Stimulated activated CD4-positive, alpha-beta T cell treated with anti-CD3 and anti-CD28 coated beads, Interleukin-4, amount 100 ng/mL, for 24 hours (primary cell): ENCODE results near the gene ALS2.
"Not testable (repeated sequence)": the region's sequence is repeated elsewhere in the genome, so short reads cannot be mapped to it uniquely, and the experiment has no call there.

Experiments used
- DNase-seq: peaks from one replicate; pipeline ENCODE4 v3.0.0-alpha.2; 2020

The ALS2 gene

DNA sequence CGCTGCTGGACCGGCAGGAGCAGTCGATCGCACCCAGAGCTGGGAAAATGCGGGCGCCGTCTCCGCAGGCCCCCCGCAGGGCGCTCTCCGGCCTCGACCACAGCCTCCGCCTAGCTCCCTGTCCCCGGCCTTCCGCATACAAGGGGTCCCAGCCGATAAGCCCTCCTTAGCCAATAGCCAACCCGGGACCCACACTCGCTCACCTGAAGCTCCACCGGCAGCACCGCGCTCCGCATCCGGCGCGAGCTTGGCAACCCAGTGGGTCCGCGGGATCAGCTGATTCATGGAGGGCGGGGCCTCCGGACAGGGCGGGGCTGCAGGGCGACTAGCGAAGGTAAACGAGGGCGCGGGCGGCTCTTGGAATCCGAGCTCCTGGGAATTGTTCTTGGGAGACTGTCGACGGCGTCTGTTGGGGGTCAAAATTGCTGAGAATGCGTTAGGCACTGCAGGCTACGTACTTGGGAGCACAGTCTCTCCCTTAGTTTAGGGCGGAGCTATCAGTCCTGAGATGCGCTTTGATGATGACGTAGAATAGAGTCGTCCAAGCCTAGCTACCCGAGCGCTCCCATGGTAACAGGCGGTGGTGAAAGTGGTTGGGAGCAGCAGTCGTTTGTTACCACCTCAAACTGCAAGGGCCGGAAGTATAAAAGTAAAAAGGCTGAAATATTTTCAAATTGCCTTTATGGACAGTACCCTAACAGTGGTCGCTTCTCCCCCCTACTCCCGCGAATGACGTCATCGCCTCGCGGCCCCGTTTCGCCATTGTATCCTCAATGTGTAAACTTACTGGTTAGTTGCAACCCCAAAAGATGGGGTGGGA, at the start of gene ALS2:
TSS of gene ALS2 (minus strand) at position 260 of the 820 bp plus-strand sequence. CDS start 12,048 bp downstream, outside the sequence.
- DNase-seq, result peak; percentile 93

DNA sequence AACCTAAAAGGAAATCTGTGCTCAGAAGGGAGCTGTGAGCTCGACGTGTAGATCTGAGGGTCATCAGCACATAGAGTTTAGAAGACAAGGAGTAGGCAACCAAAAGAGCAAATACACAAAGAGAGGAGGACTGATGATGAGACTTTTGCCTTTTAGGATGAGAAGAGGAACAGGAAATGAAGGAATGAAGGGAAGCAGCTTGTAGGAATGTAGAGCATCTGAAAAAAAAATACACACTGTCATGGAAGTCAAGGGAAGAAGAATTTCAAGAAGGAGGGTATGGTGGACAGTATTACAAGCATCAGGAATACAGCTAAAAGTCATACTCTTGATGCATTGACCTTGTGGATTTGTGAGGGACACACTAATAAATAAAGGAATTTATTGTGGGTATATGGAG, 47.5 kb upstream of the ALS2 start:
- no peak for DNase-seq

DNA sequence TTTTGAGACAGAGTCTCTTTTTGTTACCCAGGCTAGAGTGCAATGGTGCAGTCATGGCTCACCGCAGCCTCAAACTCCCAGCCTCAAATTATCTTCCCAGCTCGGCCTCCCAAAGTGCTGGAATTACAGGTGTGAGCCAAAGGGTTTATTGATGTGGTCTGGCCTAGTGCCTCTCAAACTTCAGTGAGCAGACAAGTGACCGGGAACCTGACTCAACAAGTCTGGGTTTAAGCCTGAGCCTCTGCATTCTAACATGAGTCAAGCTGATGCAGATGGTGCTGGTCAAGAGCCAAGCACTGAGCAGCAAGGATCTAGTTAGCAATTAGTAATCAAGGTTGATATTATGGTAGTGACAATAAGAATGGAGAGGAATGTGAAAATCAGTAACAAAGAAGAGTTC, 46.9 kb upstream of the ALS2 start:
- DNase-seq, result no peak

DNA sequence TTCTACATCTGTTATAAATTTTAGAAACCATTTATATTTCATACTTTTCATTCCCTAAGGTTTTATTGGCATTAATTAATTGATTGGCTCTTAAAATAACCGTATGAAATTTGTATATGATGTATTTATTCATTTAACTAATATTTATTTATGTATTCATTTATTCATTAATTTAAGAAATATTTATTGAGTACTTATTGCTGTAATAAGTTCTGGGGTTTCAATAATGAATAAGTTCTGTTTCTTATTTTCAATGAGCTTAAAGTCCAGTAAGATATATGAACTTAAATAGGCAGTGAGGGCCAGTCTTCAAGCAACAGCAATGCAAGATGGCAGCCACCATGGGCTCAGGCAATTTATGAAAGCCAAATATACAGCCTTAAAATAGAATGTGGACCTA, 43.5 kb upstream of the ALS2 start:
- DNase-seq, result no peak

DNA sequence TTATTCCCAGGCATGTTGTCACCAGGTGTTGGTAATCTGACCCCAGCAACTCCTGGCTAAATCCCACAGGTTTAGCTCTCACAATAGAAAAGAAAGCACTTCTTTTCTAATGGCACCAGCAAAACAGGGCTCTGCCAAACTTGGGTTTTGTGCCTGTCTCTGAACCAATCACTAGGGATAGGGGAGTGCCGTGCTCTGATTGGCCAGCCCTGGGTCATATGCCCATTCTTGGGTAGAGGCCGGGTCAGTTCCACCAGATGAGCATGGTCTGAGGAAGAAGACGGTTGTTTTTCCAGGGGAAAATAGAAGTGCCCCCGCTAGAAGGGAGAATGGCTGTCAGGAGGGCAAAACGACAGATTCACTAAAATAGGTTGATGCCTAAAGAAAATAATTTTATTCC, 40.3 kb upstream of the ALS2 start:
- no peak for DNase-seq

DNA sequence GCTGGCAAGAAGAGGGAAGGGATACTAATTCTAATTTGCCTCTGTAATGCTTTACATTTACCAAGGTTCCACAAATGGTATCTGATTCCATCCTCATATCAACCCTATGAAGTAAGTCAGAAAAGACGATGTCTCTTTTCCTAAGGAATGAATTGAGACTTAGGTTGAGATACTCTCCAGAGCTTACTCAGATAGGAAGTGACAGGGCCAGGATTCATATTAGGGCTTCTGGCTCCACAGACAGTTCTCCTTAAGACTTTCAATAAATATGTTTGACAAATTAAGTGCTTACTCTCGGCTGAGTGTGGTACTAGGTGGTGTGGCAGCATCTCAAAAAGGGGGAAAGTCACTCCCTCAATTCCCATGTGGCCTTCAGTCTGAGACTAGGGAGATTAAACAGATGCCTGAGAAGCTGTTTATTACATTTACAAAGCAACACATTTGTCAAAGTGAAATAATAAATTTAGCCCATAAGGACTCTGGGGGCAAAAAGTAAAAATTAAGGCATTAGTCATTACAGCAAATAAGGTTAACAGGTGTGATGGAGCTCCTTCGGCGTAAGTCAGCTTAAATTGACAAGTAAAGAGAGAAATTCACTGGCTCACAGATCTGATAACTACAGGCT, 39.8 kb upstream of the ALS2 start:
- DNase-seq, result no peak

DNA sequence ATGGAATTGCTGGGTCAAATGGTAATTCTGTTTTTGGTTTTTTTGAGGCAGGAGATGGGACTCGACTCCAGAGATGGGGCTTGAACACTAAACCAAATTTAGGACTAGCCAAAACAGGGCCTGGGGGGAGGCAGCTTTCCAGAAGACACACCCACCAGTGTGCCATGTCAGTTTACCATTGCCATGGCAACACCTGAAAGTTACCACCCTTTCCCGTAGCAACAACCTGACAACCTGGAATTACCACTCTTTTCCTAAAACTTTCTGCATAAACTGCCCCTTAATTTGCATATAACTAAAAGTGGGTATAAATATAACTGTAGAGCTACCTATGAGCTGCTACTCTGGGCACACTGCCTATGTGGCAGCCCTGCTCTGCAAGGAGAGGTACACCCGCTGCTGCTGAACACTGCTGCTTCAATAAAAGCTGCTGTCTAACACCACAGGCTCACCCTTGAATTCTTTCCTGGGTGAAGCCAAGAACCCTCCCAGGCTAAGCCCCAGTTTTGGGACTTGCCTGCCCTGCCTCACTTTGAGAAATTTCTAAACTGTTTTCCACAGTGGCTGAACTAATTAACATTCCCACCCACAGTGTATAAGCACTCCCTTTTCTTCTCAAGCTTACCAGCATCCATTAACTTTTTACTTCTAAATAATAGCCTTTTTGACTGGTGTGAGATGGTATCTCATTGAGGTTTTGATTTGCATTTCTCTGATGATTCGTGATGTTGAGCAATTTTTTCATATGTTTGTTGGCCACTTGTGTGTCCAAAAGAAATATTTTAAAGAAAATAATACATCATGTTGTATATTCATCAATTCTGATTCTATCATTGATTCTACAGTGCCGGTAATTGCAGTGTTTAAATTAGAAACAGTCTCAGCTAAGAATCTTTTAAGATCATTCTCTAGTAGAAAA, 36.2 kb upstream of the ALS2 start:
- DNase-seq, result no peak

DNA sequence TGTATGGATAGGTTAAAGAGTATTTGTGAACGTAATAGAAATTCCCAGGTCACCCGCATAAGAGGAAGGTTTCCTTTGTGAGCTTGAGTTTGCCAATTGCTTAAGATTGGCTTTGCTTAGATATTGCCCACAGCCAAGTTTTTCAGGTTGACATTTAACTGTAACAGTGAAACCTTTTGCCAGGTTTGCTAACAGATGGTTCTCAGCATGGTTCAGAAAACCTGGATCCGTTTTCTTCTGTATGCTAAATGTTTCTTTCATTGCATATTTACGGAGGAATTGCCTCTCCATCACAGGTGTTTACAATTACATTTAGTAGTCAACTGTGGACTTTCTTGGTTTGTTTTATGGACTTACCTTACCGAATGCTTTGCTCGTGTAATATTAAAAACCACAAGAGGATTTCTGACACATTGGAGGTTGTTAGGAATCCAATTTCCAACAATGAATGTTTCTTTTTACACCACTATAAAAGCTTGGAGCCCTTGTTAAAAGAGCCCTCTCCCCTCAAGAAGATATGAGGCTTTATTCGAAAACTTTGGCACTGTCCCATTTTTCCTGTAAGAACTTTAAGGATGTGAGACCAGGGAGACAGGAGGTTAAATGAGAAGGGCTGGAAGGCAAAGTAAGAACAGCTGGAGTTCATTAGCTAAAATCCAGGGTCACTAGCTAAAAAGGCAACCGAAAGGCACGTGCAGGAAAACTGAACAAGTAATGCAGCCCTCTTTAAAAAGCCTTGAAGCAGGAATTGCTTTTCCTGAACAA, 33.4 kb upstream of the ALS2 start:
- no peak for DNase-seq

DNA sequence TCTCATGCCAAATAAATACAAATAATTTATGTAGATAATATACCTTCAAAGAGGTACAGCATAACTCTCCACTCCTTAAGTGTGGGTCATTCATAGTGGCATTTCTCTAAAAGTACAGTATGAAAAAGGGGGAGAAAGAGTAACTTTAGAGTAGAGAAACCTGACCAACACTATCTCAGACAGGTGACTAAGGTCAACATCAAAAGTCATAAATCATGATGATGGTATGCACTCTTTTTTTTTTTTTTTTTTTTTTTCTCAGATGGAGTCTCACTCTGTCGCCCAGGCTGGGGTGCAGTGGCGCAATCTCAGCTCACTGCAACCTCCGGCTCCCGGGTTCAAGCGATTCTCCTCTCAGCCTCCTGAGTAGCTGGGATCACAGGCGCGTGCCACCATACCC, 29.9 kb upstream of the ALS2 start:
- not testable (repeated sequence) for DNase-seq

DNA sequence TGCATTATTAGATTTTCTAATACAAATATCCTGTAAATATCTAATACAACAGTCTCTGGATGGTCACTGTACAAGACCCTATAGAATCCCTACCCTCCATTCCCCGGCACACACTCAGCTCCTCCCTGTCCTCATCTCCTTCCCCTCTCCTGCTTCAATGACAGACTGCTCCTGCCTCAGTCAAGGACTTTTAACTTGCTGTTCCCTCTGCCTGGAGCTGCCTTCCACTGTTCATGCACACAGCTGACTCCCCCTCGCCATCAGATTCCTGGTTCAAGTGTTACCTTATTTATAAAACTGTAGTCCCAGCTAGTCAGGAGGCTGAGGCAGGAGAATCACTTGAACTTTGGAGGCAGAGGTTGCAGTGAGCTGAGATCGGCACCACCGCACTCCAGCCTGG, 28.9 kb upstream of the ALS2 start:
- no peak for DNase-seq

DNA sequence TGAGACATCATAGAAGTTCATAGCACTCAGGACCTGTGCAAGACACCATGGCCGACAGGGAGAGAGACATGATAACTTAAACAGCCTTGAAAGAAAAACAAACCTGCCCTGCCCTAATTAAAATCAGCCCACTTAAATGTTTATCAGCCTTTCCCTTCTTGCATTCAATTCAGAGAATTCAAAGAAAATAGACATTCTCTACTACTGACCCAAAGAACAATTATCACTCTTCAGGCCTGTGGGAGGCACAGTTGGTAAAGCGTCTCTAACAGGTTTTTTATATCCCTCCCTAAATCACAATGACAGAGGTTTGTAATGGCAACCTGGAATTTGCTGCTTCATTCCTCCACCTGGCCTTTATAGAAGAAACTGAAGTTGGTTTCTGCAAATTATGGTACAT, 27.3 kb upstream of the ALS2 start:
- no peak for DNase-seq

DNA sequence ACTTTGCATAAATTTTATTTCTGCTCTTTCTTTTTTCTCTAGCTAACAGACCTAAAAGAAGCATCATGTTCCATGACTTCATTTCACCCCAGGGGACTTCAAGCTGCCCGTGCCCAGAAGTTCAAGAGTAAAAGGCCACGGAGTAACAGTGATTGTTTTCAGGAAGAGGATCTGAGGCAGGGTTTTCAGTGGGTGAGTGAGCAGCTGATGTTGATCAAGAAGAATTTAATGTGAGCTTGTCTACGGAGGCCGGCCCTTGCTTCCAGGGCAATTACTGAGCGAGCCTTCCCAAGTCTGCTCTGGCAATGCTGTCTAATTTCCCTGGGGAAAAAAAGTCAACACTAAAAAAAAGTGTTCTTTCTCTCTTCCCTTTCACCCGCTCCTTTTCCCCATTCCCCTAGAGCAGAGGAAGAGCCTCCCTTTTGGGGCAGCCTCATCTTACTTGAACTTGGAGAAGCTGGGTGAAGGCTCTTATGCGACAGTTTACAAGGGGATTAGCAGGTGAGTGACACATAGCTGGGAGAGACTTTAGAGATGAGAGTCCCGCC, 26.8 kb upstream of the ALS2 start:
- no peak for DNase-seq

DNA sequence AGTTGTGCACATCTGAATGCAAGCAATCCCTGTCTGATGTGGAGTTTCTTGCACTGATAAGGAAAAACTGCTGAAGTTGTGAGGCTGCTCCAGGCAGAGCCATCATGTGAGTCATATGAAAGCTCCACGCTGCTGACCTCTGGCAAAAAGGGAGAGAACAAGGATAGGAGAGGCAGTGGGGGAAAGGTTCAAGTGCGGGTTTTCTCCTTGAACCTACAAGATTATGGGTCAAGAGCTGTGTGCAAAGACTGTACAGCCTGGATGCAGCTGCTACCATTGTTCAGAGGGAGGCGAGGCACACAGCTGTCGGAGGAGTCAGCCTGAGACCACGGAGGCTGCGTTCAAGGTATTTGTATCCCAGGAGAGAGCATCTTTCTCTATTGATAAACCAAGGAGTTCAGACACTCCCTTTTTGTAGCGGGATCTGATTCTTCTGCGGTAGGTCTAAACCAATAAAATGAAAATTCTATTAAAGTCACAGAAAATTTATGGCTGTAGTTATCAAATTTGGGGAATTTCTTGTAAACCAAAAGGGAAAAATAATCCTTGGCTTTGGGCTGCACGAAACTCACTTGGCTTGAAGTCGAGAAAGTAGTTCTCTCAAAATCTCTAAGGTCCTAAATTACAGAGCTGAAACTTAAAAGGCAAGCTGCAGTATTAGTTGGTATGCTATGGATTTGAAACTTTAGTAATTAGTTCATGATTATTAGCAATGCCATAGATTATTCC, 25.9 kb upstream of the ALS2 start, which contains the start of gene CDK15:
TSS of gene CDK15 (plus strand) at position 96 of the 729 bp plus-strand sequence. CDS start at position 224, 128 bp downstream.
- no peak for DNase-seq

DNA sequence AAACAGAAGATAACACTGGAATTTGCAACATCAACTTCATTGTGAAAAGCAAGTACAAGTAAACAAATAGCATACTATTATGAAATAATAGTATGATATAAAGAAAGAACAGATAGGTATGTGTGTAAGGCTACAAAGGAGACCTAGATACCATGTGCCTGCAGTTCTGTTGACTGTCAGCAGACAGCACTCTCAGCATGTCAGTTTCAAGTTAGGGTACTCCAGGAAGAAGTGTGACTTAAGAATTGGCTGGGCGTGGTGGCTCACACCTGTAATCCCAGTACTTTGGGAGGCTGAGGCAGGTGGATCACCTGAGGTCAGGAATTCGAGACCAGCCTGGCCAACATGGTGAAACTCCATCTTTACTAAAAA, 18.2 kb upstream of the ALS2 start:
- not testable (repeated sequence) for DNase-seq

DNA sequence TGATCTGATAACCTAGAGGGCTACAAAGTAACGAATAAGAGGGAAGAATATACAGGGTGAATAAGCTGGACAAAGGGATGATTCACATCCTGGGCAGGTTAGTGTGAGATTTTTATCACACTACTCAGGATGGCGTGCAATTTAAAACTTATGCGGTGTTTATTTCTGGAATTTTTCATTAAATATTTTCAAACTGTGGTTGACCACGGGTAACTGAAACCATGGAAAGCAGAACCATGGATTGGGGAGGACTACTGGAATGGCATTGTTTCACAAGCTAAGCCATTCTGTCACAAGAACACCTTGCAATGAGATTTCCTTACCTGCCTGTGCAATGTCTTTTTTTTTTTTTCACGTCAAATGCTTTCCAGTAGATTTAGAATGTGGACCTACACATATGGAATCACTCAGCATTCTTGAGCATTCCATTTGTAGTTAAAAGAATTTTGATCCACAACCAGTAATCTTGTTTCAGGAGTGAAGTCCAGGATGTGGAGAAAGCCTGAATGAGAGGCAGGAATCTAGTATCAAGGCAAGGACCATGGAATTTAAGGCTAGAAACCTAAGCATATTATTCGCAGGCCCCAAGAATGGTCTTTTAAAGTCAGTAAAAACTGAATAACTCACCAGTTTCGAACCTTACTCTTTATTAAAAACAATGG, 17.6 kb upstream of the ALS2 start:
- DNase-seq, result no peak

DNA sequence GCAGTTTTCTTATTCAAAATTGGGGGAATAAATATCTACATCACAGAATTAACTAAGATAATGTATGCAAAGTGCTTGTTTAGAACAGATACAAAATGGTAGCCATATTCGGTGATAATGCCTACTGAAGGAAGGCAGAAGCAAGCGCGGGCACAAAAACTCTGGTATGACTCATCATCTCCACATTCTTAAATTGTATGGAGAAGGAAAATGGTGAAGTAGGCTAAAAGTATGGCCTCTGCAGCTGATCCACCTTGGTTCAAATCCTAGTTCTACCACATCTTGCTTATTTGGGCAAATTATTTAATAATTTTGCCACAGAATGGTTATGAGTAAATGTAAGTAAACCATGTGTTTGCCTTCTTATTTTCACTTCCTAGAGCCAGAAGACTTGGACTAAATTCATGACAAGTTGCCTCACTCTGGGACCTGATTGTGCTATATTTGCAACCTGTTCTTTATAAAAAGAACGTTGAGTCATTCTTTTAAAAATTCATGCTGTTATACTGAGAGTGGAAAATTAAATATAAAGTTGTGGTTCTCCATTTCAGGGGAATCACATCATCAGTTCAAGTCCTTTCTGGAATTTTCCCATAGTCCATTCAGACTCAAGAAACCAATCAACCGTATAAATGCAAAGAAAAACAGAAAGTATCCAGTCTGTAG, 16.6 kb upstream of the ALS2 start:
- no peak for DNase-seq

DNA sequence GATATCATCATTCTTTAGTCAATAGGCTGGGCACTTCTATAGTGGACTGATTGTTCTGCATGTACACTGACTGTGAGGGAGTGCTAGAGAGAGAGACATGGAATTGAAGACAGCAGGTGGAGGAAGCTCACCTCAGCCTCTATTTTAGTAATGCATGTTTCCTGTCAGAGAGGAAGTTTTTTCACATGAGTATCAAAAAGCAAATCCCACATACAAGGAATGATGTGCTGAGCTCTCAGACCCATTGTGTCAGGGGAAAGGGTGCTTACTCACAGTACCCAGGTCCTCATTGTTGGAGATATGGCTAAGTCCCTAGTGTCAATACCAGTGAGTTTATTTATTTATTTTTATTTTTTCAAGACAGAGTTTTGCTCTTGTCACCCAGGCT, 15.7 kb upstream of the ALS2 start:
- no peak for DNase-seq

DNA sequence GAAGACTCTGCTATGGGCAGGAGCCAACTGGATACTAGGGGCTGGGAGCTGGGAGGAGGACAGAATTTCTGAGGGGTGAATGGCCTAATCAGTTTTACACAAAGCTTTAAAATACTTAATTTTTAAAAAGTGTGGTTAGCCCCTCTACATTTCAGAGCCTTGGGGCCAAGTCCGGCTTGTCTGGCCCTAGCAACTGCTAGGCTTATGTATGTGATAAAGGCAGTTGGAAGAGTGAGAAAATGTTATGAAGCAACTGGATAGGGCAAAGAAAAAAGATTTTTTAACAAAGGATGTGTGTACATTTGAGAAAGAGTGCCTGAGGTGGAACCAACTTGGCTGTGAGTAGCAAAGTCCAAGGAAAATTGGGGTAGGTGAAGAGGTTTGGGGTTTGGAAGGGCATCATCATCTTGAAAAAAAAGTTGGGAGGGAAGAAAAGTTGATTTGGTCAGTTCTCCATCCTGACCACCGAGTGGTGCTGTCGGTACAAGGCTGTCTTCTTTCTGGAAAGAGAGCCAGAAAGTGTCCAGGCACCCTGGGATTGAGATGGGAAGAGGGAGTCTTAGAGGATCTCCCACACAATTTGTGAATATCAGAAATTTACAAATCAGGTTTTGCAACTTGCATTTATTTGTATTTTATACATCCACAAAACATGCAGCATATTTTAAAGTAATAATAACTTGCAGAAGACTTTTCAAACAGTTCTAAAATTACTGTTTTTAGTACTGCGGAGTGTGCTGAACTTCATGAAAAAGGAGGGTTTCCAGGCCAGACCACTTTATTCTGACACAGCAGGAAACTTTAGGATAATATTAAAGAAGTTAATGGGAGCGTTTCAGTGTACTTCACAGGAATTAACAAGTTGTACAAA, 15.1 kb upstream of the ALS2 start:
- no peak for DNase-seq

DNA sequence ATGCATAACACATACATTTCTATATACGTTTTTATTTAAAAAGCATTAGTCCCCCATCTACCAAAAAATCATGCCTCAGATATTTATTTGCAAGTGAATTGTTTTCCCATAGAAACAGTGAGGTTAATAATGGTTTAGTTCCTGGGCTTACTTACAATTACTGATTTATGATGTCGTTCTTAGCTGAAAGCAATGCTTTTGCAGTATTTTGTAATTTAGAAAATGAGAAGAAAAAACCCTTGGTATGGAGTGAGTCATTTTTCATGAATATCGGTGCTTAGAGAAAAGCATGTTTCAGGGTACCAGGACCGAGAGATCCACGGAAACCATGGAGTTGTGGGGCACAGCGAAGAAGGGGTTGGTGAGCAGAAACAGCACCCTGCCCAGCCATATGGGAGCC, 13.6 kb upstream of the ALS2 start:
- DNase-seq, result no peak

DNA sequence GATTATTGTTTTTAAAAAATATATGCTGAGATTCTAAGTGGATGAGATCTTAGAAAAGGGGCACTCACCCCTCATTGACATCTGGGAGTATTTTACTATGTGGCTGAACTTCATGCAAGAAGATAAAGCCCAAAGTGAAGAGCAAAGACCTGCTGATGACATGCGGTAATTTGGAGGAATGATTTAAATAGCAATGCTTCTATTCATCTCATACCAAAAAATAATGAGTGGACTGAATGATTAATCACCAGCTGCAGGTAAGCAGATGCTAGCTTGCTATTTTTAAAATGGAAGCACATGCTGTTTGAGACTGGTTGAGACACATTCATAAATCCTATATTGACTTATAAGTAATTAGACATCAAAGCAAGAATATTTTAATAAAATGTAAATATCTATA, 12.9 kb upstream of the ALS2 start:
- no peak for DNase-seq
